Brain microvascular endothelial cell (primary cell): Measurements from ENCODE around the gene TLE7.

Experiments used
- DNase-seq: peaks from one replicate; pipeline ENCODE4 v3.0.0-alpha.2; 2020
- H3K27ac ChIP-seq: fragments of 250-450 bp; sonication (Bioruptor Pico); 2 replicates; pipeline ENCODE4 v1.5.1; 2020; ENCODE audit warnings: mild to moderate bottlenecking, moderate library complexity
- H3K27me3 ChIP-seq: fragments of 250-450 bp; sonication (Bioruptor Pico); replicated peaks from 2 replicates; pipeline ENCODE4 v1.5.1; 2020; ENCODE audit warnings: mild to moderate bottlenecking
- H3K36me3 ChIP-seq: fragments of 250-450 bp; sonication (Bioruptor Pico); replicated peaks from 2 replicates; pipeline ENCODE4 v1.5.1; 2020; ENCODE audit warnings: mild to moderate bottlenecking
- H3K4me3 ChIP-seq: 2 replicates; pipeline ENCODE4 v1.5.1; 2011; ENCODE audit warnings: low read depth, mild to moderate bottlenecking, control low read depth, low read length, moderate library complexity
- in situ Hi-C: cut with HindIII; loops from 2 replicates; pipeline ENCODE4 v1.10.0; 2017; ENCODE audit warnings: low sequenced_read_pairs, low pct_ligation_motif_present
- TF ChIP-seq, protein P1 (sequence below): IDR thresholded peaks from 2 replicates; pipeline ENCODE4 v1.5.1; 2011; ENCODE audit warnings: low read depth, mild to moderate bottlenecking, moderate library complexity, low read length, control low read depth, inconsistent platforms; ENCODE audit errors: missing control alignments

TLE7 gene

DNA sequence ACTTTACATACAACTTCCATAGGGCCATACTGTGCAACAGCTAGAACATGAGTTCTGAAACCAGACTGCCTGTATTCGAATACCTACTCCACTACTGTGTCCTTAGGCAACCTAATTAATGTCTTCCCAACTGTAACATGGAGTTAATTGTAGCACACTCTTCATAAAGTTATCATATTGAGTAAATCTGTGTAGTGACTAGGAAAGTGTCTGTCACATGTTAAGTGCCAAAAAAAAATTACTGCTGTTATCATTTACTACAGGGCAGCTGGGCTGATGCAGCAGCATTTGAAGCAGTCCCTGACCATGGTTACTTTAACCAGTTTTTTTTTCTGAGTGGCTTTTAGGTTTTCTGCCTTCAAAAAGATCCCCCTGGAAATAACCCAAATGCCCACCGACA, 31.1 kb upstream of the TLE7 start:
- Histone ChIP-seq H3K36me3 (peaks cover 7% of the 10 kb centered on the region), H3K4me3 (no peak overlapping the region), H3K27ac (no peak overlapping the region), H3K27me3 (no peaks in the 10 kb centered on the region)
- in situ Hi-C loops, result no loop called here
- TF ChIP-seq, protein P1, sequence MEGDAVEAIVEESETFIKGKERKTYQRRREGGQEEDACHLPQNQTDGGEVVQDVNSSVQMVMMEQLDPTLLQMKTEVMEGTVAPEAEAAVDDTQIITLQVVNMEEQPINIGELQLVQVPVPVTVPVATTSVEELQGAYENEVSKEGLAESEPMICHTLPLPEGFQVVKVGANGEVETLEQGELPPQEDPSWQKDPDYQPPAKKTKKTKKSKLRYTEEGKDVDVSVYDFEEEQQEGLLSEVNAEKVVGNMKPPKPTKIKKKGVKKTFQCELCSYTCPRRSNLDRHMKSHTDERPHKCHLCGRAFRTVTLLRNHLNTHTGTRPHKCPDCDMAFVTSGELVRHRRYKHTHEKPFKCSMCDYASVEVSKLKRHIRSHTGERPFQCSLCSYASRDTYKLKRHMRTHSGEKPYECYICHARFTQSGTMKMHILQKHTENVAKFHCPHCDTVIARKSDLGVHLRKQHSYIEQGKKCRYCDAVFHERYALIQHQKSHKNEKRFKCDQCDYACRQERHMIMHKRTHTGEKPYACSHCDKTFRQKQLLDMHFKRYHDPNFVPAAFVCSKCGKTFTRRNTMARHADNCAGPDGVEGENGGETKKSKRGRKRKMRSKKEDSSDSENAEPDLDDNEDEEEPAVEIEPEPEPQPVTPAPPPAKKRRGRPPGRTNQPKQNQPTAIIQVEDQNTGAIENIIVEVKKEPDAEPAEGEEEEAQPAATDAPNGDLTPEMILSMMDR, result no peak
- DNase-seq, result no peak

- in situ Hi-C loops, result no loop called here
- H3K36me3 ChIP-seq, result peaks cover 7% of the 10 kb centered on the region
- no peak overlapping the region for H3K4me3 ChIP-seq
- no peak for DNase-seq
- H3K27ac ChIP-seq, result no peak overlapping the region
- H3K27me3 ChIP-seq, result no peaks in the 10 kb centered on the region
- TF ChIP-seq, protein P1, result no peak
Measured at GRCh38 chr16:71472051-71472450, 30.2 kb upstream of the TLE7 start.

- Histone ChIP-seq H3K27me3 (no peaks in the 10 kb centered on the region), H3K4me3 (no peak overlapping the region), H3K36me3 (no peaks in the 10 kb centered on the region), H3K27ac (no peak overlapping the region)
- in situ Hi-C loops, result no loop called here
- DNase-seq, result no peak
- TF ChIP-seq, protein P1, result no peak
Measured at GRCh38 chr16:71467810-71468209, 26.0 kb upstream of the TLE7 start.

GRCh38 chr16:71464231-71464630, 22.4 kb upstream of the TLE7 start:
- Histone ChIP-seq H3K36me3 (no peaks in the 10 kb centered on the region), H3K4me3 (no peak overlapping the region), H3K27ac (no peak overlapping the region), H3K27me3 (no peaks in the 10 kb centered on the region)
- DNase-seq, result no peak
- in situ Hi-C loops, result no loop called here
- TF ChIP-seq, protein P1, result no peak

DNA sequence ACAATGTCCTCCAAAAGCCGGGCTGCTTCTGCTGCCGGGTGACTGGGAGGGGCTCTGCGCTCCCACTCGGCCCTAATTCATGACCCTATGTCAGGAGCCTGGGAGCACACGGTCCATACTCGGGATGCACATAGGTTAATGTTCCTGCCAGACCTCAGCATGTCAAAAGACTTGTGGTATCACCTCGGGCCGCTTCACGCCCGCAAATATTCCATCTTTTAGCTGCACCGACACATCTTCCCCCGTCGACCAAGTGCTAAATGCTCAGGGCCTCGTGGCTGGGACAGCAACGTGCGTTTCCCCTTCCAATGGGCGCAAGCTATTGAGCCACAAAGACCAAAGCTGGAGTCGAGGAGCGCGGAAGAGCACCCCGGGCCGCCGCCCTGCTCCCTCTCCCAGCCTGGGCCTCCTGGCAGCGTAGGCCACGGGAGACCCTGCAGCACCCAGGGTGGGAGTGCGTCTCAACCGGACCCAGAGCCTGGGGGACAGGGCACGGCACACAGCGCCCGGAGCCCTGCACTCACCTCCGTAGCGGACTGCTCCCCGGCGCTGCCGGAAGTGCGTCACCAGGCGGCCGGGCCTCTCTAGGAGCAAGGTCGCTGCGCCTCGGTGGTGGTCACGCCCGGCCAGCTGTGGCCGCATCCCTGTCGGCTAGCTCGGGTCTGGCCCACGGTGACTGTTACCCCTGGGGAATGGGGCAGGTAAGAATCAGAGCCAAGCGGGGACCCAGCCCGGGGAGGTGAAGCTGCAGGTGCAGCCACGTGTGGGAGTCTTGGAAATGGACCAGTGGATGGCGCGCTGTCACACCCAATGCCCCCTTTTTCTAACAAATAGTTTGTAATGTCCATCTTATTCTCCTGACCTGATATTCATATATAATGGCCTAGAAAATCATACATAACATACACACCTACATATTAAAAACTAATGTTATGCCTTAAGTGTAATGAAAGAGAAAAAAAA, 20.1 kb upstream of the TLE7 start, which contains the start of gene ZNF23:
TSS of gene ZNF23 (minus strand) at position 562 of the 963 bp plus-strand sequence. CDS start 5,451 bp downstream, outside the sequence.
- in situ Hi-C loops, result no loop called here
- peak; percentile 43 for DNase-seq
- Histone ChIP-seq H3K36me3 (no peaks in the 10 kb centered on the region), H3K27me3 (no peaks in the 10 kb centered on the region), H3K4me3 (peak within 1 kb of the TSS; percentile 96), H3K27ac (peak within 1 kb of the TSS; percentile 88)
- TF ChIP-seq, protein P1, result peak; percentile 34

DNA sequence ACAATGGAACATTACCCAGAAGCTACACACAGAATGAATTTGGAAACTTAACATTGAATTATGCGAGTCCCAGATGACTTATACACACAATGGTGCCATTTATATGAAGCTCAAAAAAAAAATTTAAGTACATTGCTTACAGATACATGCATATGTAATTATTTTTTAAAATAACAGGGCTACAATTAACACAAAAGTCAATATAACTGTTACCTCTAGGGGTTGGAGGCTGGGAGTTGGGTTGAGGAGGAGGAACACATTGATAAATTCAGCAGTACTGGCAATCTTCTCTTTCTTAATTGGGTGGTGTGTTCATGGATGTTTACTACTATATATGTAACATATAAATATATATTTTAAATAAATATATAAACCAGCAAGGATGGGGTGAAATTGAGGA, 19.1 kb upstream of the TLE7 start:
- Histone ChIP-seq H3K27me3 (no peaks in the 10 kb centered on the region), H3K4me3 (peak overlapping the region; percentile 96), H3K27ac (peak overlapping the region; percentile 88), H3K36me3 (peaks cover 7% of the 10 kb centered on the region)
- DNase-seq, result no peak
- TF ChIP-seq, protein P1, result no peak
- in situ Hi-C loops, result no loop called here
